GM12878 (cell line): ENCODE results near the gene FKBP2. TPM values are rescaled to one million over a fixed set of nuclear protein-coding genes. Genes with fewer than 3 reads are reported as not detected.

Experiments used
- CBFB ChIP-seq: IDR thresholded peaks from 2 replicates; pipeline ENCODE4 v1.6.1; 2016; ENCODE audit warnings: antibody characterized with exemption, low read depth
- ESRRA ChIP-seq: IDR thresholded peaks from 2 replicates; pipeline ENCODE4 v1.6.1; 2012; ENCODE audit warnings: mild to moderate bottlenecking, low read length, improper control_type of control experiment
- MEF2B ChIP-seq: fragments of 450-650 bp; IDR thresholded peaks from 2 replicates; pipeline ENCODE4 v1.6.1; 2018; ENCODE audit warnings: mild to moderate bottlenecking, moderate library complexity; ENCODE audit not compliant: partially characterized antibody, poor library complexity, severe bottlenecking
- PAX8 ChIP-seq: fragments of 450-650 bp; IDR thresholded peaks from 2 replicates; pipeline ENCODE4 v1.6.1; 2017; ENCODE audit warnings: mild to moderate bottlenecking, moderate library complexity
- PRDM15 ChIP-seq: fragments of 450-650 bp; formaldehyde crosslinking; IDR thresholded peaks from 2 replicates; pipeline ENCODE4 v1.4.0; 2020; ENCODE audit warnings: mild to moderate bottlenecking, moderate library complexity
- RAD51 ChIP-seq: fragments of 450-650 bp; IDR thresholded peaks from 2 replicates; pipeline ENCODE4 v1.6.1; 2016; ENCODE audit warnings: moderate library complexity, mild to moderate bottlenecking, inconsistent platforms
- RFX5 ChIP-seq: IDR thresholded peaks from 2 replicates; pipeline ENCODE4 v1.6.1; 2011; ENCODE audit warnings: low read depth, low read length, improper control_type of control experiment
- SP1 ChIP-seq: IDR thresholded peaks from one replicate; pipeline ENCODE4 v1.6.1; 2011; ENCODE audit warnings: low read depth, low read length
- TCF3 ChIP-seq: IDR thresholded peaks from 2 replicates; pipeline ENCODE4 v1.6.1; 2012; ENCODE audit warnings: low read depth, mild to moderate bottlenecking, low read length, borderline replicate concordance; ENCODE audit not compliant: insufficient read depth
- USF2 ChIP-seq: IDR thresholded peaks from 2 replicates; pipeline ENCODE4 v1.6.1; 2011; ENCODE audit warnings: low read depth, low read length, improper control_type of control experiment, borderline replicate concordance
- ZBTB40 ChIP-seq: fragments of 450-650 bp; IDR thresholded peaks from 2 replicates; pipeline ENCODE4 v1.6.1; 2016; ENCODE audit warnings: mild to moderate bottlenecking, moderate library complexity, borderline replicate concordance
- ZSCAN29 ChIP-seq: fragments of 450-650 bp; IDR thresholded peaks from 2 replicates; pipeline ENCODE4 v1.6.1; 2017; ENCODE audit warnings: mild to moderate bottlenecking, moderate library complexity
- polyA plus RNA-seq, 11 experiments: library from polyadenylated mRNA; depleted of rRNA in 4 of 11; unstranded in 6 of 11; stranded (reverse) in 5 of 11; fragments of >200 nt; fragmentation: Nextera tagmentation in 4 of 11; fragmentation: Illumina TruSeq in 1 of 11; extraction: Ambion mirVana in 4 of 11; extraction: Trizol in 1 of 11; gene quantifications; 1 replicate in 1 of 11; 2 replicates in 10 of 11; pipeline versions ENCODE4 v1.2.1 to v1.2.3, GENCODE V29; 2011 to 2016; ENCODE audit warnings: inconsistent platforms in 2 of 11, missing spikeins in 2 of 11, low read depth in 1 of 11
- total RNA-seq, 4 experiments: library from RNA; depleted of rRNA in 3 of 4; stranded (reverse); fragments of >200 nt in 3 of 4; fragmentation: Illumina TruSeq in 1 of 4; extraction: Trizol in 1 of 4; gene quantifications; 2 replicates each; pipeline versions ENCODE4 v1.2.1 to v1.2.3, GENCODE V29; 2013 to 2021
- TF ChIP-seq, protein P1 (sequence below): fragments of 450-650 bp; IDR thresholded peaks from 2 replicates; pipeline ENCODE4 v1.6.1; 2014; ENCODE audit warnings: mild to moderate bottlenecking
- TF ChIP-seq, protein P2 (sequence below): IDR thresholded peaks from 2 replicates; pipeline ENCODE4 v1.6.1; 2011; ENCODE audit warnings: mild to moderate bottlenecking, low read depth, low read length, moderate library complexity; ENCODE audit not compliant: insufficient replicate concordance
- TF ChIP-seq, protein P3 (sequence below): fragments of 450-650 bp; IDR thresholded peaks from 2 replicates; pipeline ENCODE4 v1.6.1; 2017; ENCODE audit warnings: antibody characterized with exemption, mild to moderate bottlenecking, moderate library complexity

FKBP2 gene
- total and polyA plus RNA-seq, 10 of the 15 experiments (the other 5 are each of a cell fraction or from before 2014, with no cell fraction given), result 1.8 to 99.7 (median 39.5) TPM

- TF ChIP-seq, protein P1, sequence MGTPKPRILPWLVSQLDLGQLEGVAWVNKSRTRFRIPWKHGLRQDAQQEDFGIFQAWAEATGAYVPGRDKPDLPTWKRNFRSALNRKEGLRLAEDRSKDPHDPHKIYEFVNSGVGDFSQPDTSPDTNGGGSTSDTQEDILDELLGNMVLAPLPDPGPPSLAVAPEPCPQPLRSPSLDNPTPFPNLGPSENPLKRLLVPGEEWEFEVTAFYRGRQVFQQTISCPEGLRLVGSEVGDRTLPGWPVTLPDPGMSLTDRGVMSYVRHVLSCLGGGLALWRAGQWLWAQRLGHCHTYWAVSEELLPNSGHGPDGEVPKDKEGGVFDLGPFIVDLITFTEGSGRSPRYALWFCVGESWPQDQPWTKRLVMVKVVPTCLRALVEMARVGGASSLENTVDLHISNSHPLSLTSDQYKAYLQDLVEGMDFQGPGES, result no peak
- TF ChIP-seq RFX5, result no peak
- no peak for TF ChIP-seq ZSCAN29
- TF ChIP-seq RAD51, result no peak
- TF ChIP-seq, protein P2, sequence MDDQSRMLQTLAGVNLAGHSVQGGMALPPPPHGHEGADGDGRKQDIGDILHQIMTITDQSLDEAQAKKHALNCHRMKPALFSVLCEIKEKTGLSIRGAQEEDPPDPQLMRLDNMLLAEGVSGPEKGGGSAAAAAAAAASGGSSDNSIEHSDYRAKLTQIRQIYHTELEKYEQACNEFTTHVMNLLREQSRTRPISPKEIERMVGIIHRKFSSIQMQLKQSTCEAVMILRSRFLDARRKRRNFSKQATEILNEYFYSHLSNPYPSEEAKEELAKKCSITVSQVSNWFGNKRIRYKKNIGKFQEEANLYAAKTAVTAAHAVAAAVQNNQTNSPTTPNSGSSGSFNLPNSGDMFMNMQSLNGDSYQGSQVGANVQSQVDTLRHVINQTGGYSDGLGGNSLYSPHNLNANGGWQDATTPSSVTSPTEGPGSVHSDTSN, result no peak
- no peak for TF ChIP-seq PRDM15
- peak; percentile 46; the same call in 1 of the 2 replicates for TF ChIP-seq ZBTB40
- no peak for TF ChIP-seq PAX8
- no peak for TF ChIP-seq TCF3
- TF ChIP-seq CBFB, result peak; percentile 41; the same call in 1 of the 2 replicates
- TF ChIP-seq ESRRA, result no peak; the same call in 1 of the 2 replicates
- TF ChIP-seq SP1, result no peak
- no peak for TF ChIP-seq USF2
- TF ChIP-seq, protein P3, sequence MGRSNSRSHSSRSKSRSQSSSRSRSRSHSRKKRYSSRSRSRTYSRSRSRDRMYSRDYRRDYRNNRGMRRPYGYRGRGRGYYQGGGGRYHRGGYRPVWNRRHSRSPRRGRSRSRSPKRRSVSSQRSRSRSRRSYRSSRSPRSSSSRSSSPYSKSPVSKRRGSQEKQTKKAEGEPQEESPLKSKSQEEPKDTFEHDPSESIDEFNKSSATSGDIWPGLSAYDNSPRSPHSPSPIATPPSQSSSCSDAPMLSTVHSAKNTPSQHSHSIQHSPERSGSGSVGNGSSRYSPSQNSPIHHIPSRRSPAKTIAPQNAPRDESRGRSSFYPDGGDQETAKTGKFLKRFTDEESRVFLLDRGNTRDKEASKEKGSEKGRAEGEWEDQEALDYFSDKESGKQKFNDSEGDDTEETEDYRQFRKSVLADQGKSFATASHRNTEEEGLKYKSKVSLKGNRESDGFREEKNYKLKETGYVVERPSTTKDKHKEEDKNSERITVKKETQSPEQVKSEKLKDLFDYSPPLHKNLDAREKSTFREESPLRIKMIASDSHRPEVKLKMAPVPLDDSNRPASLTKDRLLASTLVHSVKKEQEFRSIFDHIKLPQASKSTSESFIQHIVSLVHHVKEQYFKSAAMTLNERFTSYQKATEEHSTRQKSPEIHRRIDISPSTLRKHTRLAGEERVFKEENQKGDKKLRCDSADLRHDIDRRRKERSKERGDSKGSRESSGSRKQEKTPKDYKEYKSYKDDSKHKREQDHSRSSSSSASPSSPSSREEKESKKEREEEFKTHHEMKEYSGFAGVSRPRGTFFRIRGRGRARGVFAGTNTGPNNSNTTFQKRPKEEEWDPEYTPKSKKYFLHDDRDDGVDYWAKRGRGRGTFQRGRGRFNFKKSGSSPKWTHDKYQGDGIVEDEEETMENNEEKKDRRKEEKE, result no peak
- TF ChIP-seq MEF2B, result no peak
These were observed 28.1 kb downstream of the FKBP2 start (continued) for GRCh38 chr11:64268893-64269539.
